Amniotic stem cell (primary cell): ENCODE results near the gene TRMT10A.
A peak's percentile ranks its signal among the peaks of the same experiment; 100 is the strongest.

Experiments
- DNase-seq: peaks from one replicate; lab custom pipeline; 2025; lab: John Stamatoyannopoulos, UW

TRMT10A gene

GRCh38 chr4:99563310-99564186 lies at the start of gene TRMT10A:
TSS of gene TRMT10A (minus strand) at chr4:99564039. CDS start at chr4:99559338, 4,701 bp downstream.
- peak; percentile 97 for DNase-seq

DNA sequence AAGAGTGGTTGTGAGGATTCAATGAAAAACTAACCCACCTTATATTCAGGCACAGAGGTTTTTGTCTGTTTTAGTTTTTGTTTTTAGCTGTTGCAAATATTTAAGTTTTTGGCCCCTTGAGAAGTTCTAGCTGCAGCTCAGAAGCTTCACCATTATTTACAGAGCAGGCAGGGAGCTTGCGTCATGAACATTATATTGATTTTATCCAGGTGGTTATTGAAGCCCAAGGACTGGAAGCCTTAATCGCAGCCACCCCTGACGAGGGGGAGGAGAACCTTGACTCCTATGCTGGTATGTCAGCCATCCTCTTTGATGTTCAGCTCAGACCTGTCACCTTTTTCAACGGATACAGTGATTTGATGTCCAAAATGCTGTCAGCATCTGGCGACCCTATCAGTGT lies 48.9 kb upstream of the TRMT10A start:
- no peak for DNase-seq

- no peak for DNase-seq
These were observed 48.4 kb upstream of the TRMT10A start for GRCh38 chr4:99612281-99612680.

DNA sequence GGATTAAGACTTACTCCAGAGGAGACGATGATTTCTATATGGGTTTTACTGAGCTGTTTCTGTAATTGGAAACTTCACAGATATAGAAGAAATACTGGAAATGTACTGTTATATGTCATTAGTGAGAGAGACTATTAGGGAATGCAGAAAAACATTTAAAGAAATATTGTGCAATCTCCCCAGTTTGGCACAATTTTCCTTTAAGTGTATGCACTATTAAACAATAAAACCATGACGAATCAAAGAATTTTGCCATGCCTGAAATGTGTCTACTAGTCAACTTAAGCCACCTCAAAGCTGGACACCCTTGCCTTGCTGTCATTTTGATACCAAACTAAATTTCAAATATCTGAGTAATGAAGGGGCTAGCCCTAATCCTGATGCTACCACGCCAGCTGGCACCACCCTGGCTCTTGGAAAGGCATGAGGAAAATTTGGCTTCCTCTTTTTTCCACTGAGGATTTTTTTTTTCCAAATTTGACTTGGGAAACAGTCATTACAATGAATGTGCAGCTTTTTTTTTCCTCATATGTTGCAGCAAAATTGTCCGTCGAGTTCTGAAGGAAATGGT lies 46.9 kb upstream of the TRMT10A start:
- DNase-seq, result no peak

DNA sequence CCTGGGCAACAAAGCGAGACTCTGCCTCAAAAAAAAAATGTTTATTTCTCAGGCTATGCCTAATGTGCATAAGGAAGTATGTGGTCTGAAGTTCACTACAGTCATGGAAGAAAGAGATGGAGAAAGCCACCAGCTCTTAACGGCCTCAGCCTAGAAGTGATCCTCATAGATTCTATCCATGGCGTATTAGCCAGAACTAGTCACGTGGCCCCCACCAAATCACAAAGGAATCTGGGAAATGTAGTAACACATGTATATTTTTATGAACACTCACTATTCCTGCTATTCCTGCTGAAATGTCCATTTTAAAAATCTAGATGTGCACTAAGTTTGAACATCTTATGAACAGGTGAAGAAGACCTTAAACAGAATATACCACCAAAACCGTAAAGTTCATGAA lies 44.6 kb upstream of the TRMT10A start:
- DNase-seq, result no peak

DNA sequence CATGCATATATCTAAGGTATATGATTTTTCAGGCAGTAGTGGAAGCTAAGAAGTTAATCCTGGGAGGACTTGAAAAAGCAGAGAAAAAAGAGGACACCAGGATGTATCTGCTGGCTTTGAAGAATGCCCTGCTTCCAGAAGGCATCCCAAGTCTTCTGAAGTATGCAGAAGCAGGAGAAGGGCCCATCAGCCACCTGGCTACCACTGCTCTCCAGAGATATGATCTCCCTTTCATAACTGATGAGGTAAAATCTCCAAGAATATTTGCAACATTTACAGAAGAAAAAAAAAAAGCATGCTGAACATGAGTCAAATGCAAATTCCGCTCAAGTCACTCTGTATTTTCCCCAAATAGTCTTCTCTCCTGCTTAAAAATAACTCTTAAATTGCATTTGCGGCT lies 42.9 kb upstream of the TRMT10A start:
- DNase-seq, result no peak

DNA sequence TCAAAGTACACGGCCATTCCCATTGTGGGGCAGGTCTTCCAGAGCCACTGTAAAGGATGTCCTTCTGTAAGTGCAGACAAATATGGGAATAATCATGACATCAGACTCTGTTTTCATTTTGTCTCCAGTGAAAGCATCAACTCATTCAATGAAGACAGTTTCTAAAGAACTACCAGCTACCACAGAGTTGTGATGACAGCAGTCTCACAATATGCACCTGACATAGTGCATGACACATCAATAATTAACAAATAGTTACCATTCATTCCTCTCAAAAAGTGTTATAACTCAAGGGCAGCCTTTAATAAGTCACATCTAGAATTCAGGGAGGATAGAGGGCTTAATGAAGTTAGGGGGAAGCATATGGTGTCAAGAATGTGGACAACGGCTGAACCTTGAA lies 31.0 kb upstream of the TRMT10A start:
- DNase-seq, result no peak

GRCh38 chr4:99593781-99594641 lies 30.2 kb upstream of the TRMT10A start:
- DNase-seq, result no peak

DNA sequence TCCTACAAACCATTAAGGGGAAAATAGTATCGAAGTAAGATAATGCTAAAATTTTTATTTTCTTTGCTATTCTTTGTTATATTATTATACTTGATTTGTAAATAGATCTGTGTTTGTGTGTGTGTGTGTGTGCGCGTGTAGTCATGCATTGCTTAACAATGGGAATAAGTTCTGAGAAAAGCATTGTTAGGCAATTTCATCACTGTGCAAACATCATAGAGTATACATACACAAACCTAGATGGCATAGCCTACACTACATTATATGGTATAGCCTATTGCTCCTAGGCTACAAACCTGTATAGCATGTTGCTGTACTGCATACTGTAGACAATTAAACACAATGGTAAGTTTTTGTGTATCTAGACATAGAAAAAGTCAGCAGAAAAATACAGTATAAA lies 27.9 kb upstream of the TRMT10A start:
- DNase-seq, result no peak

DNA sequence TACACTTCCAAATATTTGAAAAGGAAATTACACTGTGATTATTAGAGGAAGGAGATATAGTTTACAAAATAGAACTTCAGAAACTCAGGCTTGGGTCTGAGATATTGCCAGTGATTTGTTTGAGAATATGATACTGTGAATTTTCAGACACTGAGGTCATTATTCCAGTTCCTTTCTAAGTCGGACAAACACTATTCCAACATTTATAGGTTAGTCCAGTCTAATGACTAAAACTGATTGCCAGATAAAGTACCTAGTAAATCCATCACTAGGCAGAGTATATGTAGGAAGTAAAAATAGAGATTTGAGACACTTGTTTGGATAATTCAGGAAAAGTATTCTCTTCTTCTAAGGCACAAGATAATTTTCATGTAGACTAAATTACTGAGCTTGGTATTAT lies 24.0 kb upstream of the TRMT10A start:
- DNase-seq, result no peak

DNA sequence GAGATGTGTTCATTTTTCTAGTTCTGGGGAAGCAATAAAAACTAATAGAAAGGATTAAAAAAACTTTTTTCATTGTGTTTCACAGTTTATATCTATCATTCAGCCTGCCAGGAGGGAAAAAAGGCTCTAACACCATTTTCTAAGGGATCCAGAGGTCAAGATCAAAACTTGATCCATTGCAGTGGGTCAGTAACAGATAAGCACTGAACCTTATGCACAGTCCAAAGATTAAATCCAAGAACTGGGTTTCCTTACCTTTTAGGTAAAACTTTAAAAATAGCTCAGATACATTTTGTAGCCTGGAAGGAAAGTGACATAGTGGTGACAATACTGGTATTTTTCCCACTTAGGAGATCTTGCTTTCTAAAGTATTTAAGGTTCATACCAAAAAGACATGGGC lies 23.5 kb upstream of the TRMT10A start:
- no peak for DNase-seq

DNA sequence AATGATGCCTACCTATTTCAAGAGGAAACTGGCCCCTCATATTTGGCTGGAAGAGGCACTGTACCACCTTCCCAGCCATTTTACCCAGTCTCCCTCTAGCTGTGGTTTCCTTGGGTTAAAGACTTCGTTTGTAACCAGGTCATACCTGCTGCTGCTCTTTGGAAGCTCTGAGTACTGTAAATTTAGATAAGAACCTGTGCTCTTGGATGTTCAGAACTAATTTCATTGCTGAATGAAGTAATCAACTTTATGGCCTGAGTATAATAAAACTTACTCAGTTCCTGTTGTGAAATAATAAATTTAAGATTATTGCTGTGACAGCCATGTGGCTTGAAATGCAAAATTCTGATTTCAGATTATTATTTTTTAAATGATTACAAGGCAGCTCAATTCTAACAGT lies 23.0 kb upstream of the TRMT10A start:
- no peak for DNase-seq

- DNase-seq, result no peak
These were observed 22.5 kb upstream of the TRMT10A start for GRCh38 chr4:99586322-99586721.

GRCh38 chr4:99585516-99585915 lies 21.7 kb upstream of the TRMT10A start:
- DNase-seq, result no peak

DNA sequence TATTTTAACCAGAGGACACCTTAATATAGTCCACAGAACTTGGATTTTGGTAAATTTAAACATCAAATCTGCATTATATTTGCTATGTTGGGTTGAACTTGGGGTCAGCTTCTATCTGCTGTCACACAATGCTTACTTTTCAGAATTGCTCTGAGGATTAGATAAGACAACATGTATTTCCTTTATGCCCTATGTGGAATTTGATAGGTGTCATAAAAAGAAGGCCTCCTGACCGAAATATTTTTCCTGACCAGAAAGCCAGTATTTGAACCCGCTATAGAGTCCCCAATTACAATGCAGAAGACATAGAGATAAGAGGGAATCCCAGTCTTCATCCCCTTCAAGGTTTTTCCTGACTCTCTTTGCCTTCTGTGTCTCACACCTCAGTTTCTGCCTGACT lies 14.9 kb upstream of the TRMT10A start:
- no peak for DNase-seq

GRCh38 chr4:99574530-99575324 lies 10.9 kb upstream of the TRMT10A start, which contains the start of gene MTTP:
TSS of gene MTTP (plus strand) at chr4:99574824. CDS start at chr4:99574910, 86 bp downstream.
- no peak for DNase-seq

DNA sequence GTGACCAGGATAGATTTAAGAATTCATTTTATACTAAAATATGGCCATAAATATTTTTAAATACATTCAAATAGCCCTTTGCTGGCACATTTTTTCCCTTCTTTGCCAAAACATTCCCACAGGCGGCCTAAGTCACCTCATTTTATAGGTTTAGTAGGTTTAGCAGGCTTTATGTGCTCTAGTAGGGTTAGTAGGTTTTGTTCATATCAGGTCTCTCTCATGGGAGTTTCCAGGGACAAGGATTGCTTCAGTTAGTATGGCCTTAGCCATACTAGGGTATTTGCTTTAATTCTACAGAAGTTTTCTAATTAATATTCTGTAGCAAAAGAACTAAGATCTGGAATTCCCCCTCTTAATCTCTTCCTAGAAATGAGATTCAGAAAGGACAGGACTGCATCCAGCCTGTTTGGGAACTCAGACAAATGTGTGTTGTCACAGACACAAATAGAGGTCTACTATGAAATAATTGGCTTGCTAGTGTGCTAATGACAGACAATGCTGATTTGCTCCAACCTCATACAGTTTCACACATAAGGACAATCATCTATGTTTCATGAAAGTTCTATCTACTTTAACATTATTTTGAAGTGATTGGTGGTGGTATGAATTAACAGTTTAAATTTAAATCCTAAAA lies 10.0 kb upstream of the TRMT10A start:
- no peak for DNase-seq

DNA sequence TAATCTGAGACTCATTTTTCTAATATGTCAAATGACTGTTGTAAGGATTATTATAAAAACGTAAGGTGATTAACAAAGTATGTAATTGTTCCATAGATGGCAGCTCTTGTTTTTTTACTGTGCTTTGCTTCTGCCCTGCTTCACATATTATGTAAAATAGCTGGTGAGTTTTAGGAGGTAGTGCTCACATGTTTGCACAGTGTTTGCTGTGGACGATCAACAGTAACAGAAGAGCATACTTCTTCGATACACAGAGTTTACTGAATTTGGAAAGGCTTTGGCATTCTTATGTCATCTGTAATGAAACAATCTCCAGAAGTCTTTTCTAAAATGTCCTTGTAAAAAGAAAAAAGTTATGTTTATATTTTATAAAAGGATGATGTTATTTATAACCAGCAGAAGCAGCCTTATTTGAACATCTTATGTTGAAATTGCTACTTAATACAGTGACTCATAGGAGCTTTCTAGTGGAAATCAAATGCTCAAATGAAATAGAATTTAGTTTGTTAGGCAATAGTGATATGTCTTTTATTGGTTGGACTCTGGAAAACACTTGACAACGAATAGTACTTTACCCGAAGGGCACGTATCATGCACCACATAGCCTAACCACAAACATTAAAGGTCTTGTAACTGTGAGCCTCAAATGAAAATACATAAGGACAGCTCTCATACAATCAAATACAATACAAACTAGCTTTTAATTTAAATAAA lies 8.8 kb upstream of the TRMT10A start:
- DNase-seq, result no peak

DNA sequence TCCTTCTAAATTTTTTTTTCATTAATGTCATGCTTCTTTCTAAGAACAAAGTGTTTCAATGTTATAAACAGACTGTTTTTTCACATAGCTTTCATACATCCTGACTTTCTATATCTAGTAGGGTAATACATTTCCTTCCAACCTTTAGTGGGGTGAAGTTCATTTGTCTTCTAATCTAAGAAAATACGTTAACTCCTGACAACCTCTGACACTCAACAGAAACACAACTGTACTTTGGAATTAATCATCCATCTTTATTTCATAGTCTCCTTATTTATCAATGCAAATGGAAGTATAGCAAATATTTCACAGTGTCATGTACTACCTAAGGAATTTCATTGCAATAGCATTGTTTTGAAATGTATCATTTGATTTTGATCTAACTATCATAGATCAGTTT lies 8.0 kb upstream of the TRMT10A start:
- DNase-seq, result no peak

- no peak for DNase-seq
These were observed 1.1 kb upstream of the TRMT10A start for GRCh38 chr4:99564921-99565320.

GRCh38 chr4:99552872-99553271 lies 11.0 kb downstream of the TRMT10A start:
- DNase-seq, result no peak
